Measurements from ENCODE around the gene ITSN1. TPM values are rescaled to one million over a fixed set of nuclear protein-coding genes. Genes with fewer than 3 reads are reported as not detected.
A peak's percentile ranks its signal among the peaks of the same experiment; 100 is the strongest.

Gene ITSN1
- total and polyA plus RNA-seq, 5 donors = 32.8 to 83.6 (median 64.4) TPM

DNA sequence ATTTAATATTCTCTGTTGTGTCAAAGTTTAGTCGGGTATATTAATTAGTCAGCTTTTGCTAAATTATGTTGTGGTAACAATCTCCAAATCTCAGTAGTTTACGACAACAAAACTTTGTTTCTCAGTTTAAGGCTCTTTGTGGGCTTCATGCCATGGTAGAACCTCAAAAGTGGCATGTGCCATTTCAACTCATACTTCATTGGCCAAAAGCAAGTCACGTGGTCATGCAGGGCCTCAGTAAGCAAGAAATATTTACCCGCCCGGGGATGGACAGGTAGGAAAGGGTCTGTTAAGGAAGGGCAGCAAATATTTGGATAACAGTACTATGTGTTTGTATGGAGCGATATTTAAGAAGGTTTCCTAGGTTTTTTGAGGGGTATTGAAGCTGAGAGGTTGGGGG, 38.6 kb downstream of the ITSN1 start:
- ATAC-seq (no peak), DNase-seq (no peak)
- peaks cover 3% of the 10 kb centered on the region for H3K4me1 ChIP-seq (ENCODE audit: control insufficient read depth, insufficient read depth, low read length)
- no peak overlapping the region for H3K4me3 ChIP-seq (ENCODE audit: low read length)
- WGBS = 98% methylated on average over 6 of the region's 6 CpGs
- H3K27ac ChIP-seq (ENCODE audit: low read length) = no peak overlapping the region
- no peaks in the 10 kb centered on the region for H3K27me3 ChIP-seq (ENCODE audit: control insufficient read depth, insufficient read depth)
- no peaks in the 10 kb centered on the region for H3K9me3 ChIP-seq (ENCODE audit: control insufficient read depth, low read length)
- intact Hi-C loops (cut with DNase I) = no loop called here

DNA sequence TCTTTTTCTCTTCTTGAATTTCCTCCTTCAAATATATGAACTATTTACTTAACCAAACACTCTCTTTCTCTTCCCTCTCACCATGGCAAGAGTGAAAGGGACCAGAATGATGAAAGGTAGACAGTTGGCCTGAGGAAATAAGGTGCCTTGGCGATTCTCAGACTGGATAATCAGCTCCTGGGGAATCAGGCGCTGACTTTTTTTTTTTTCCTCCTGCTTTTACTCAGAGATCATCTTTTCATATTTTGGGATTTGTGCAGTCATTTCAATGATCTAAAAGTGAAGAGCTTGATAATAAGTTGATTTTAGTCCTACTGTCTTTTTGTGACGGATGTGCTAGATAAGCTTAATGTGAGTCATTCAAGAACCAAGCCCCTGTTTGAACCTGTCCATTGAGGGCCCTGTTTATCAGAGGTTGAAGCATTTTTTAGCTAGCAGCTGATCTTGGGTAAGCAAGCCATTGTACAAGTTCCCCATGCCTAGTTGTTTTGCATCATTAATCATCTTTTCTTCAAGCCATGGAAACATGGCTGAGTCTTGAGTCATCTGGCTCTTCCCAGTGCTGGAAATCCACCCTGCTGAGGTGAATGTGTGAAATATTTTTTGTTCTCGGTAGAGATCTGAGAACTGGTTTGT, 40.8 kb downstream of the ITSN1 start:
- peak overlapping the region; percentile 45 for H3K27ac ChIP-seq (ENCODE audit: low read length)
- peaks cover 5% of the 10 kb centered on the region for H3K4me1 ChIP-seq (ENCODE audit: control insufficient read depth, insufficient read depth, low read length)
- no peaks in the 10 kb centered on the region for H3K9me3 ChIP-seq (ENCODE audit: control insufficient read depth, low read length)
- H3K4me3 ChIP-seq (ENCODE audit: low read length) = no peak overlapping the region
- intact Hi-C loops (cut with DNase I) = no loop called here
- H3K27me3 ChIP-seq (ENCODE audit: control insufficient read depth, insufficient read depth) = no peaks in the 10 kb centered on the region
- no peak for DNase-seq
- ATAC-seq = peak; percentile 8 to 44
- WGBS = 69% methylated on average over 4 of the region's 4 CpGs

GRCh38 chr21:33684068-33684467, 41.8 kb downstream of the ITSN1 start:
- Histone ChIP-seq H3K27me3 (ENCODE audit: control insufficient read depth, insufficient read depth) (no peaks in the 10 kb centered on the region), H3K4me1 (ENCODE audit: control insufficient read depth, insufficient read depth, low read length) (peaks cover 10% of the 10 kb centered on the region), H3K4me3 (ENCODE audit: low read length) (no peak overlapping the region), H3K9me3 (ENCODE audit: control insufficient read depth, low read length) (no peaks in the 10 kb centered on the region), H3K27ac (ENCODE audit: low read length) (no peak overlapping the region)
- intact Hi-C loops (cut with DNase I) = no loop called here
- DNase-seq (no peak), ATAC-seq (no peak)
- 42% methylated on average over 2 of the region's 2 CpGs for WGBS

DNA sequence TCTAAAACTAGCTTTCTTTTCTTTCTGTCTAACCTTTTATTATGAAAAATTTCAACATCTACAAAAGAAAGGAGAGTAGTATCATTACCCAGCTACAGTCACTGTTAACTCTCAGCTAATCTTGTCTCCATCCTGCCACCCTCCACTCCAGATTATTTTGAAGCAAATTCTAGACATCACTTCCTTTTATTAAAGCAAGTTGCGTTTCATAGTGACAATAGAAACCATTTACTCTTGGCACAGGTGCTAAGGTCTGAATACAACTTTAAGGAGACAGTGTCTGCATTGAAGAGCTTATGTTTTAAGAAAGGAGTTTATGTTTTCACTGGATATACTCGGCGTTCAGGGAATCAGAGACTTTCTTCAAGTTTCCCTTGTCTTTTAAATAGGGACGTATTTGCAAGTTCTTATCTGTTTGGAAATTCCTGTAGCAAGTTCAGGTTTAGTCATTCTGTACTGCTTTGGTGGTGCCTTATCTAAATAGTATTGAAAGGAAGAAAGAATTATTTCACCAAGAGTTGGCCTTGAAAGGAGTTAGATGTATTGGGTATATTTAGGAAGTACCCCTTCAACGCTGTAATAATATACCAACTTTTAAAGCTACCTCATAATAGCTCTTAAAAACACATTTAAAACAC, 42.7 kb downstream of the ITSN1 start:
- Histone ChIP-seq H3K4me1 (ENCODE audit: control insufficient read depth, insufficient read depth, low read length) (peaks cover 11% of the 10 kb centered on the region), H3K27me3 (ENCODE audit: control insufficient read depth, insufficient read depth) (no peaks in the 10 kb centered on the region), H3K27ac (ENCODE audit: low read length) (no peak overlapping the region), H3K9me3 (ENCODE audit: control insufficient read depth, low read length) (no peaks in the 10 kb centered on the region), H3K4me3 (ENCODE audit: low read length) (no peak overlapping the region)
- WGBS = 28% methylated on average over 5 of the region's 5 CpGs
- peak in 1 of 2 donors; percentile 45 for ATAC-seq
- intact Hi-C loops (cut with DNase I) = no loop called here
- DNase-seq = no peak

DNA sequence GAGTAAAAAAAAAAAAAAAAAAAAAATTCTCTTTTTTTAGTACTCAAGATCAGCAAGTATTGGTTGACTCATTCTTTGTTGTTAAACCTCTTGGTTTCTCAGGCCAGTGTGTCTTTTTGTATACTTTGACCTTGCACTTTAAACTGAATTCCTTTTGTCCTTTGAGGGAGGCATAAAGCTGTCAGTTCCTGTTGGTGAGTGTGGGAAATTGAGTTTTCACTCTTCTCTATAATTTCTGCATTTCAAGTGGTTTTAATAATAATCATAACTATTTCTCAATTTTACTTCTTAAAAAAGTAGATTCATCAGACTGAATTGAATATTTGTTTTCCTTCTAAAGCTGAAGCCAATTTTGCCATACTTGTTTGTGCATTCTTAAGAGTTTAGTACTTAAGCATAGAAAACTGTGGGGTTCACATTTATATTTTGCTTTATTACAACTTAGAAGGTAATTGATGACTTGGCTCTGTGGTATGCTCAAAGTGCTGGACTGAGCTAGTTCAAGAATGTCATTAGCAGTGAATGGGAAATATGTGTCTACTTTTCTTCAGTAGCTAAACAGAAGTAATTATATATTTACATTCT, 43.4 kb downstream of the ITSN1 start:
- Histone ChIP-seq H3K9me3 (ENCODE audit: control insufficient read depth, low read length) (no peaks in the 10 kb centered on the region), H3K27me3 (ENCODE audit: control insufficient read depth, insufficient read depth) (no peaks in the 10 kb centered on the region), H3K27ac (ENCODE audit: low read length) (no peak overlapping the region), H3K4me1 (ENCODE audit: control insufficient read depth, insufficient read depth, low read length) (peaks cover 11% of the 10 kb centered on the region), H3K4me3 (ENCODE audit: low read length) (no peak overlapping the region)
- peak in 1 of 2 donors; percentile 36 for ATAC-seq
- intact Hi-C loops (cut with DNase I) = no loop called here
- no peak for DNase-seq

GRCh38 chr21:33686386-33686785, 44.1 kb downstream of the ITSN1 start:
- Histone ChIP-seq H3K27ac (ENCODE audit: low read length) (peak overlapping the region; percentile 86), H3K27me3 (ENCODE audit: control insufficient read depth, insufficient read depth) (no peaks in the 10 kb centered on the region), H3K4me1 (ENCODE audit: control insufficient read depth, insufficient read depth, low read length) (peaks cover 11% of the 10 kb centered on the region), H3K9me3 (ENCODE audit: control insufficient read depth, low read length) (no peaks in the 10 kb centered on the region), H3K4me3 (ENCODE audit: low read length) (no peak overlapping the region)
- ATAC-seq (peak in 1 of 2 donors; percentile 52), DNase-seq (no peak)
- intact Hi-C loops (cut with DNase I) = no loop called here
- 67% methylated on average over 3 of the region's 3 CpGs for WGBS

DNA sequence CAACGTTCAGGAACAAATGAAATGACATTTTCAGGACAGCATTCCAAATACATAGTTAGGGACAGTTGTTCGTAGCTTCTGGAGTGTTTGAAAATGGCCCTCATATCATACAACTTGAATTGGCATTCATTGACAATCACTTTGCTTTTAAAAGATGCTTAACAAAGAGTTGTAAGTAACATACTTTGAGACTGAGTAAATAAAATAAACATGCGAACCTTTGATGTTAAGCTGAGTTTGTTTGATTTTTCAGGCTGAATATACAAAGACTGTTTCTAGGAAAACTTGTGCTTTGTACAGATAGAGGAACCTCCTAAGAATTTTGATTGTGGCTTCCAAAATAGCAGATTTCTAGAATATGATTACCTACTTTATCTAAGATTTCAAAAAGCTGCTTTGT, 45.3 kb downstream of the ITSN1 start:
- intact Hi-C loops (cut with DNase I) = no loop called here
- no peak overlapping the region for H3K4me3 ChIP-seq (ENCODE audit: low read length)
- H3K27ac ChIP-seq (ENCODE audit: low read length) = no peak overlapping the region
- ATAC-seq (no peak), DNase-seq (no peak)
- WGBS = 64% methylated on average over 3 of the region's 3 CpGs
- H3K4me1 ChIP-seq (ENCODE audit: control insufficient read depth, insufficient read depth, low read length) = peaks cover 15% of the 10 kb centered on the region
- H3K9me3 ChIP-seq (ENCODE audit: control insufficient read depth, low read length) = no peaks in the 10 kb centered on the region
- H3K27me3 ChIP-seq (ENCODE audit: control insufficient read depth, insufficient read depth) = no peaks in the 10 kb centered on the region

DNA sequence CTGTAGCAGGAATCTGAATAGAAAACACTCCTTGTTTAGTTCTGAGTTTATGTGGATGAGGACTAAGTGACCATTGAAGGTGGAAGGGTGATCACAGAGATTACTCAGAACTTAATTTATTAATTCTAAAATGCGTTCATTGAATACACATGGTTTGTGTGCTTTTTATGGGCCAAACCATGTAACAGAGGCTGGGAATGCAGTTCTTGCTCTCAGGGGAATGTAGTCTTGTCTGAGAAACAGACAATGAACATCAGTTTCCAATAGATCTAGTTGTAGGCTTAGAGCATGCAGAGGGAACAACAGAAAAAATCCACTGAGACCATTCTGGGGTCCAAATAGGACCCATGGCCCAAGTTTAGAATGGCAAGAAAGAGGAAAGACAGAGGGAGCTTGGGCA, 46.1 kb downstream of the ITSN1 start:
- intact Hi-C loops (cut with DNase I) = no loop called here
- Histone ChIP-seq H3K4me3 (ENCODE audit: low read length) (no peak overlapping the region), H3K27me3 (ENCODE audit: control insufficient read depth, insufficient read depth) (no peaks in the 10 kb centered on the region), H3K4me1 (ENCODE audit: control insufficient read depth, insufficient read depth, low read length) (peaks cover 13% of the 10 kb centered on the region), H3K9me3 (ENCODE audit: control insufficient read depth, low read length) (no peaks in the 10 kb centered on the region), H3K27ac (ENCODE audit: low read length) (no peak overlapping the region)
- DNase-seq (no peak), ATAC-seq (no peak)
- 47% methylated on average over 1 of the region's 1 CpG for WGBS

GRCh38 chr21:33690874-33691273, 48.6 kb downstream of the ITSN1 start:
- ATAC-seq (no peak), DNase-seq (no peak)
- 84% methylated on average over 5 of the region's 5 CpGs for WGBS
- Histone ChIP-seq H3K27ac (ENCODE audit: low read length) (no peak overlapping the region), H3K9me3 (ENCODE audit: control insufficient read depth, low read length) (no peaks in the 10 kb centered on the region), H3K4me1 (ENCODE audit: control insufficient read depth, insufficient read depth, low read length) (peaks cover 12% of the 10 kb centered on the region), H3K27me3 (ENCODE audit: control insufficient read depth, insufficient read depth) (no peaks in the 10 kb centered on the region), H3K4me3 (ENCODE audit: low read length) (no peak overlapping the region)
- intact Hi-C loops (cut with DNase I) = no loop called here

DNA sequence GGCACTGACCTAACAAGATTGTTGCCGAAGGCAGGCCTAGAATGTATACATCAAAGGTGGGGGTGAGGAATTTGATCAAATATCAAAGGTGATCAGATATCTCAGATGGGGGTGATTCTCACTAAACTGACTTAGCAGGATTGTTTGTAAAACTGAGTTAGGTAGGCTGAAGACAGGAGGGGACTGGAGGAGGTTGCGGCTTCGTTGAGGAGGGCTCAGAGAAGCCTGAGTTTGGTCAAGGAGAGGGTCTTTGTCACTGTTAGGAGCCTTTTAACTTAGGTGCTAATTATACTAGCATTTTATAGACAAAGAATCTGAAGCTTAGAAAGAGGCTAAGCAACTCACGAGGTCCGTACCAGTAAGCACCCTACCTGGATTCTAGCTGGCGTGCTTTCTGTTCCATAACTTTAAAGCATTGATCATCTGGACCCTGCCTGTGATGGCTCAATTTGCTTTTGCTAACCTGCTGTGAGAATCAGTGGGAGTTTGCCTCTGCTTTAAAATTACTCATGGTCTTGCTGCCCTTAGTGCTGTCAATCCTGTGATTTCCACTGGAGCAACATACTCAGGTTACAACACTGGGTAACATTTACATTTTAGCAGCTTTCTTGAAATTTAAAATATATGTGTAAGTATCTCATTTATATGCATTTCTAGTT, 49.8 kb downstream of the ITSN1 start:
- no peaks in the 10 kb centered on the region for H3K9me3 ChIP-seq (ENCODE audit: control insufficient read depth, low read length)
- ATAC-seq = no peak
- no peak for DNase-seq
- H3K4me1 ChIP-seq (ENCODE audit: control insufficient read depth, insufficient read depth, low read length) = peaks cover 12% of the 10 kb centered on the region
- H3K27me3 ChIP-seq (ENCODE audit: control insufficient read depth, insufficient read depth) = no peaks in the 10 kb centered on the region
- WGBS = 88% methylated on average over 6 of the region's 6 CpGs
- intact Hi-C loops (cut with DNase I) = no loop called here
- H3K27ac ChIP-seq (ENCODE audit: low read length) = peak overlapping the region; percentile 62
- no peak overlapping the region for H3K4me3 ChIP-seq (ENCODE audit: low read length)

- H3K9me3 ChIP-seq (ENCODE audit: control insufficient read depth, low read length) = no peaks in the 10 kb centered on the region
These were observed 53.5 kb downstream of the ITSN1 start for GRCh38 chr21:33695813-33696212.

More at GRCh38 chr21:33695813-33696212, 53.5 kb downstream of the ITSN1 start:
- ATAC-seq (no peak), DNase-seq (no peak)
- WGBS = 53% methylated on average over 2 of the region's 2 CpGs
- H3K4me1 ChIP-seq (ENCODE audit: control insufficient read depth, insufficient read depth, low read length) = peaks cover 10% of the 10 kb centered on the region
- H3K27me3 ChIP-seq (ENCODE audit: control insufficient read depth, insufficient read depth) = no peaks in the 10 kb centered on the region
- no peak overlapping the region for H3K4me3 ChIP-seq (ENCODE audit: low read length)
- no peak overlapping the region for H3K27ac ChIP-seq (ENCODE audit: low read length)
- intact Hi-C loops (cut with DNase I) = no loop called here

Data from right cardiac atrium (tissue), 5 donors.